ENCODE data around the gene BCL11B.

Gene BCL11B

DNA sequence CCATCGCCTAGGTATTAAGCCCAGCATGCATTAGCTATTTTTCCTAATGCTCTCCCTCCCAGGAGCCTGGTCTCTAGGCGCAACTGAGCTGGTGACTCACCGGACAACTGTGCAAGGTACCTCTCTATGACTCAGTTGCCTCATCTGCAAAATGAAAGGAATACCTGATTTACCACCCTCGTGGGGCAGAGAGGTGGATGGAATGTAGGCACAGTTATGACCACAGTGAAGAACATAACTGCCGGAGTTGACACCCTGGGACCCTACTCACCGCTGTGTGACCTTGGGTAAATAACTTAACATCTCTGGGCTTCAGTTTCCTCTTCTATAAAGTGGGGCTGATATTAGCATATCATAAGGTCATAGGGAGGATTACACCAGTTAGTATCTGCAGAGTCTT lies 22.6 kb downstream of the BCL11B start:
- DNase-seq = no peak
- no peak for TF ChIP-seq POLR2A (IDR thresholded peaks at IDR 0.05; ENCODE audit: low read length)
- TF ChIP-seq GATA1 (IDR thresholded peaks at IDR 0.05; ENCODE audit: low read depth, low read length) = no peak

GRCh38 chr14:99248761-99249171 lies 23.2 kb downstream of the BCL11B start:
- TF ChIP-seq GATA1 (IDR thresholded peaks at IDR 0.05; ENCODE audit: low read depth, low read length) (no peak), POLR2A (IDR thresholded peaks at IDR 0.05; ENCODE audit: low read length) (no peak)
- no peak for DNase-seq

- no peak for DNase-seq
Measured at GRCh38 chr14:99247772-99248171, 24.2 kb downstream of the BCL11B start.

GRCh38 chr14:99247101-99247729 lies 24.8 kb downstream of the BCL11B start:
- no peak for DNase-seq
- TF ChIP-seq POLR2A (IDR thresholded peaks at IDR 0.05; ENCODE audit: low read length) = no peak
- no peak for TF ChIP-seq GATA1 (IDR thresholded peaks at IDR 0.05; ENCODE audit: low read depth, low read length)

More at GRCh38 chr14:99247772-99248171, 24.2 kb downstream of the BCL11B start:
- TF ChIP-seq GATA1 (IDR thresholded peaks at IDR 0.05; ENCODE audit: low read depth, low read length) = no peak
- TF ChIP-seq POLR2A (IDR thresholded peaks at IDR 0.05; ENCODE audit: low read length) = no peak

DNA sequence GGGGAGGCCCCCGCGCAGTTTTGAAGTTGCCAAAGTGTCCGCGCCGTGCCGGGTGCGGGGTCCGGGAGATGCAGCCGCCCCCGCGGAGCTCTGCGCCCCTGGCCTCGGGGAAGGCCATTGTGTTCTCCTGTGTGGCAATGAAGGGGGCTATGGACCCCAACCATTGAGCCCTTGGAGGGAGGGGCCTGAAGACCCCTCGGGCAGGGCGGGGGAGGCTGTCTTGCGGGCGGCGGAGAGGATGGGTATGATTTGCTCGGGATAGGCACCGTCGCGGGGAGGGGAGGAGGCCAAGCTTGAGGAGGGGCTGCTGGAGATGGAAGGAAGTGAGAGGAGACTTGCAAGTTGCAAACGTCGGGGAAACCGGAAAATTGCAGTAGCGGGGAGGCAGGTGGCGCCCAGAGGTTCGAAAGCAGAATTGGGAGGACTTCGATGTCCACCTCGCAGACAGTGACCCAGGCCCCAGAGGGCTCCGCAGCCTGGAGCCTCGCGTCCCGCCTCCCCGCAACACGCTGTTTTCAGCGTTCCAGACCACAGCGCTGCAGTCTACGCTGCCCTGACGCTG lies 25.4 kb downstream of the BCL11B start:
- DNase-seq = no peak
- TF ChIP-seq GATA1 (IDR thresholded peaks at IDR 0.05; ENCODE audit: low read depth, low read length) (no peak), POLR2A (IDR thresholded peaks at IDR 0.05; ENCODE audit: low read length) (no peak)

- TF ChIP-seq POLR2A (IDR thresholded peaks at IDR 0.05; ENCODE audit: low read length) = no peak
- no peak for DNase-seq
Measured at GRCh38 chr14:99245564-99246511, 26.2 kb downstream of the BCL11B start.

DNA sequence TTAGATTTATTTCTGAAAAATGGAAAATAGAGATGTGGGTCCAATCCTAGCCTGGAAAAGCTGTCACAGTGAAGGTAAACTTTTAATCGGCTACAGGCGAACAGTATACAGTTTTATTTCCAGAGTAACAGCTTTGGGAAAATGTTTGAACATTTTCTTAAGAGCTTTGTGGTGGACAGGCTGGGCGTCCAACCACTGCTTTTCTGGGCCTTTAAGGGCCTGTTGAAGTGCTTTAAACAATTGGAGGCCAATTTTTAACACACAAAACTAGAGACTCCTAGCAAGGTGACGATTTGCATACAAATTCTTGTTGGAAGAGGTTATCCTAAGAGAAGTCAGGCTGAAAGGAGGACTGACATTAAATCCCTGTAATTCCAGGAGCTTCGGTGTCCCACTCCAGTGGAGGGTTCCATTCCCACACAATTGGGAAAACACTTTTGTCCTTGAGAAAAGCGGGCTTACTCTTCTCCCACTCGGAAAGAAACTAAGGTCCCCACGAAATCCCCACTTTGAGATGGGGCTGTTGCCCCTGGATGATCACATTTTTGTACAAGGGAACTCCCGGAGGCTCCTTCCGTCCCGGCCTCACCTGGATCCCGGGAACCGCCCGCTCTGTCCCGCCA lies 26.9 kb downstream of the BCL11B start:
- DNase-seq = no peak
- TF ChIP-seq POLR2A (IDR thresholded peaks at IDR 0.05; ENCODE audit: low read length) (no peak), GATA1 (IDR thresholded peaks at IDR 0.05; ENCODE audit: low read depth, low read length) (no peak)

- TF ChIP-seq POLR2A (IDR thresholded peaks at IDR 0.05; ENCODE audit: low read length) (no peak), GATA1 (IDR thresholded peaks at IDR 0.05; ENCODE audit: low read depth, low read length) (no peak)
- DNase-seq = no peak
Measured at GRCh38 chr14:99244367-99244901, 27.6 kb downstream of the BCL11B start.

GRCh38 chr14:99242816-99243721 lies 28.9 kb downstream of the BCL11B start:
- DNase-seq = no peak

GRCh38 chr14:99242238-99242637 lies 29.8 kb downstream of the BCL11B start:
- DNase-seq = no peak
- TF ChIP-seq GATA1 (IDR thresholded peaks at IDR 0.05; ENCODE audit: low read depth, low read length) = no peak
- no peak for TF ChIP-seq POLR2A (IDR thresholded peaks at IDR 0.05; ENCODE audit: low read length)

More at GRCh38 chr14:99242816-99243721, 28.9 kb downstream of the BCL11B start:
- TF ChIP-seq GATA1 (IDR thresholded peaks at IDR 0.05; ENCODE audit: low read depth, low read length) (no peak), POLR2A (IDR thresholded peaks at IDR 0.05; ENCODE audit: low read length) (no peak)

DNA sequence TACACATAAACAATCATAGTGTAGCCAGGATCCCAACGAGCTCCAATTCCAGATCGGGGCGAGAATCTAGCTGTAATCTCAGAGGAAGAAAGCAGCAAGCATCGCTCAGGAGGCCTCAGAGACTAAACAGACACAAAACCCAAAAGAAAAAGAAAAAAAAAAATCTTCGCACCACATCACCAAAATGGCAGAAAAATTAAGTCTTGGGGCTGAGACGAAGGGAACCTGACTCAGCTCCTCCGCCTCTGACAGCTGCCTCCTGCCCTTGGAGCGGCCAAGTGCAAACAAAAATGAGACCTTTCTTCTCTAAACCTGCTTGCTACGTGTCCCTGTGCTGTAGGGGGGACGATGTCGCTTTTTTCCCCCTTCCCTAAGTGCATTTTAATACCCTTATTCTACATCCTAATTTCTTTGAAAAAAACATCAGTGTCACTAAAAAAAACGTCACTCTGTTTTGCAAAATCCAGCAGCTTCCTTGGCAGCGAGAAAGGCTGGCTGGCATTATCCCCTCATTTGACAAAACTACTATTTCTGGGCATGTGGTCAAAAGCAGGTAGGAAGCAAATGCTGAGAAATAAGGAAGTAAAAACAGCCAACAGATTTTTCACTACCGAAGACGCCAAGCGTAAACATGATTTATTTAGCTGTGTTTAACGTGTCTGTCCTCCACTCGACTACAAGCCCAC lies 30.5 kb downstream of the BCL11B start:
- DNase-seq = no peak
- no peak for TF ChIP-seq POLR2A (IDR thresholded peaks at IDR 0.05; ENCODE audit: low read length)
- no peak for TF ChIP-seq GATA1 (IDR thresholded peaks at IDR 0.05; ENCODE audit: low read depth, low read length)

- TF ChIP-seq GATA1 (IDR thresholded peaks at IDR 0.05; ENCODE audit: low read depth, low read length) = no peak
- no peak for DNase-seq
Measured at GRCh38 chr14:99240627-99241324, 31.2 kb downstream of the BCL11B start.

All from erythroblast (primary cell).